HG02885 (cell line): ENCODE measurements around the gene SLAMF9.

Experiments
- ATAC-seq: cut with Tn5 transposase; IDR thresholded peaks from one replicate; pipeline ENCODE4 v1.9.1; 2021; ENCODE audit warnings: mild to moderate bottlenecking; ENCODE audit not compliant: unreplicated experiment, poor library complexity

Gene SLAMF9

GRCh38 chr1:159977364-159978106 lies 23.5 kb upstream of the SLAMF9 start:
- no peak for ATAC-seq

- no peak for ATAC-seq
Observed at GRCh38 chr1:159974350-159974965, 20.4 kb upstream of the SLAMF9 start.

- ATAC-seq: no peak
Observed at GRCh38 chr1:159973350-159973940, 19.4 kb upstream of the SLAMF9 start.

GRCh38 chr1:159972443-159973205 lies 18.6 kb upstream of the SLAMF9 start:
- no peak for ATAC-seq

- no peak for ATAC-seq
Observed at GRCh38 chr1:159970932-159971342, 16.9 kb upstream of the SLAMF9 start.

- ATAC-seq: no peak
Observed at GRCh38 chr1:159968901-159969300, 14.9 kb upstream of the SLAMF9 start.

GRCh38 chr1:159965263-159965662 lies 11.2 kb upstream of the SLAMF9 start:
- no peak for ATAC-seq

- ATAC-seq: no peak
Observed at GRCh38 chr1:159964144-159964543, 10.1 kb upstream of the SLAMF9 start.

- ATAC-seq: no peak
Observed at GRCh38 chr1:159962176-159962575, 8.1 kb upstream of the SLAMF9 start.

- ATAC-seq: no peak
Observed at GRCh38 chr1:159961636-159962035, 7.6 kb upstream of the SLAMF9 start.

GRCh38 chr1:159960721-159961381 lies 6.8 kb upstream of the SLAMF9 start:
- ATAC-seq: no peak

GRCh38 chr1:159959451-159959850 lies 5.4 kb upstream of the SLAMF9 start:
- ATAC-seq: peak; percentile 18

GRCh38 chr1:159958719-159959380 lies 4.8 kb upstream of the SLAMF9 start:
- peak; percentile 64 for ATAC-seq

- ATAC-seq: no peak
Observed at GRCh38 chr1:159957824-159958268, 3.8 kb upstream of the SLAMF9 start.

- no peak for ATAC-seq
Observed at GRCh38 chr1:159955456-159955855, 1.4 kb upstream of the SLAMF9 start.

GRCh38 chr1:159952932-159953331 lies 1.1 kb downstream of the SLAMF9 start:
- no peak for ATAC-seq

GRCh38 chr1:159951551-159951950 lies 2.5 kb downstream of the SLAMF9 start:
- no peak for ATAC-seq

- no peak for ATAC-seq
Observed at GRCh38 chr1:159951016-159951415, 3.0 kb downstream of the SLAMF9 start.

- no peak for ATAC-seq
Observed at GRCh38 chr1:159949981-159950381, 4.1 kb downstream of the SLAMF9 start.

GRCh38 chr1:159949123-159949522 lies 4.9 kb downstream of the SLAMF9 start:
- no peak for ATAC-seq
